H1 (cell line): ENCODE measurements around the gene RAD51B. TPM values are rescaled to one million over a fixed set of nuclear protein-coding genes. Genes with fewer than 3 reads are reported as not detected.

Experiments used
- CREB1 ChIP-seq: IDR thresholded peaks from 2 replicates; pipeline ENCODE4 v1.6.1; 2012; ENCODE audit warnings: inconsistent platforms
- EGR1 ChIP-seq: IDR thresholded peaks from 2 replicates; pipeline ENCODE4 v1.6.1; 2011; ENCODE audit warnings: low read depth, low read length, borderline replicate concordance
- PHF8 ChIP-seq: fragments of 200-600 bp; sonication (generic); conservative IDR thresholded peaks from 2 replicates; pipeline ENCODE4 v1.7.1; 2012; ENCODE audit warnings: low read depth, mild to moderate bottlenecking, inconsistent platforms, low read length, moderate library complexity
- SAP30 ChIP-seq: fragments of 300-600 bp; sonication (generic); IDR thresholded peaks from 2 replicates; pipeline ENCODE4 v1.7.1; 2012; ENCODE audit warnings: low read length, moderate library complexity, mild to moderate bottlenecking, inconsistent platforms; ENCODE audit not compliant: insufficient read depth, insufficient replicate concordance
- SIN3A ChIP-seq, 2 experiments: IDR thresholded peaks in 1 of 2; conservative IDR thresholded peaks in 1 of 2; 2 replicates each; pipeline ENCODE4 v1.6.1; 2011 to 2012; ENCODE audit warnings: low read length in 2 of 2, improper control_type of control experiment in 1 of 2, low read depth in 1 of 2, mild to moderate bottlenecking in 1 of 2
- SRF ChIP-seq: IDR thresholded peaks from 2 replicates; pipeline ENCODE4 v1.6.1; 2011; ENCODE audit warnings: mild to moderate bottlenecking, low read depth, low read length, moderate library complexity
- TAF1 ChIP-seq: IDR thresholded peaks from 2 replicates; pipeline ENCODE4 v1.6.1; 2011; ENCODE audit warnings: mild to moderate bottlenecking, low read depth, low read length
- TBP ChIP-seq: IDR thresholded peaks from 2 replicates; pipeline ENCODE4 v1.6.1; 2011; ENCODE audit warnings: low read depth, low read length, improper control_type of control experiment
- polyA plus RNA-seq, 7 experiments: library from polyadenylated mRNA; depleted of rRNA in 3 of 7; stranded (reverse) in 5 of 7; unstranded in 2 of 7; fragments of >200 nt in 5 of 7; fragments of 200-250 nt in 2 of 7; gene quantifications; 1 replicate in 5 of 7; 2 replicates in 1 of 7; 4 replicates in 1 of 7; pipeline versions ENCODE4 v1.2.1 to v1.2.3, GENCODE V29; 2011 to 2013; ENCODE audit warnings: missing spikeins in 2 of 7, mixed read lengths in 2 of 7
- total RNA-seq: library from RNA; stranded (reverse); fragmentation: NEBNext Ultra II Directional; extraction: Animal tissue kit (Norgen Biotek cat#: 25700); gene quantifications from 2 replicates; pipeline ENCODE4 v1.2.1, GENCODE V29; 2021
- TF ChIP-seq, protein P1 (sequence below): fragments of 300-600 bp; sonication (generic); IDR thresholded peaks from 2 replicates; pipeline ENCODE4 v1.7.1; 2012; ENCODE audit warnings: low read length, moderate library complexity, mild to moderate bottlenecking, inconsistent platforms; ENCODE audit not compliant: insufficient replicate concordance

The RAD51B gene
- total and polyA plus RNA-seq, 2 of the 8 experiments (the other 6 are each of a cell fraction or from before 2014, with no cell fraction given), result 3.9 to 14.9 TPM

DNA sequence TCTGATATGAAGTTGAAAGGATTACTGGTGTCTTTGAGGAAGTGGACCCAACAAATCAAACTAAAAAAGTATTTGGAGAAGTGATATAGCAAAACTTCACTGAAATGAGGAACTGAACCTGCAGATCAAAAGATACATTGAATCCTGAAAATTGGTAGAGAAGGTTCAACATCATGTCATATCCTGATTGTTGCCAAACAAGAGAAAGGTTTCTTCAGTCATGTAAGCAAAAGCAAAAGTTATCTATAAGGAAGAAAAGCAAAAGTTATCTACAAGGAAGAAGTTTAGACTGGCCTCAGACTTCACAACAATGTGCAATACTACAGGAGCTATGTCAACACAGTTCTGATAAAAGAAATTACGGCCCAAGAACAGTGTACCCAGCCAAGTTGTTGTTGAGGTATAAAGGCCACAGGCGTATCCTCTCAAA, 142.7 kb downstream of the RAD51B start (continued):
- TF ChIP-seq, protein P1, sequence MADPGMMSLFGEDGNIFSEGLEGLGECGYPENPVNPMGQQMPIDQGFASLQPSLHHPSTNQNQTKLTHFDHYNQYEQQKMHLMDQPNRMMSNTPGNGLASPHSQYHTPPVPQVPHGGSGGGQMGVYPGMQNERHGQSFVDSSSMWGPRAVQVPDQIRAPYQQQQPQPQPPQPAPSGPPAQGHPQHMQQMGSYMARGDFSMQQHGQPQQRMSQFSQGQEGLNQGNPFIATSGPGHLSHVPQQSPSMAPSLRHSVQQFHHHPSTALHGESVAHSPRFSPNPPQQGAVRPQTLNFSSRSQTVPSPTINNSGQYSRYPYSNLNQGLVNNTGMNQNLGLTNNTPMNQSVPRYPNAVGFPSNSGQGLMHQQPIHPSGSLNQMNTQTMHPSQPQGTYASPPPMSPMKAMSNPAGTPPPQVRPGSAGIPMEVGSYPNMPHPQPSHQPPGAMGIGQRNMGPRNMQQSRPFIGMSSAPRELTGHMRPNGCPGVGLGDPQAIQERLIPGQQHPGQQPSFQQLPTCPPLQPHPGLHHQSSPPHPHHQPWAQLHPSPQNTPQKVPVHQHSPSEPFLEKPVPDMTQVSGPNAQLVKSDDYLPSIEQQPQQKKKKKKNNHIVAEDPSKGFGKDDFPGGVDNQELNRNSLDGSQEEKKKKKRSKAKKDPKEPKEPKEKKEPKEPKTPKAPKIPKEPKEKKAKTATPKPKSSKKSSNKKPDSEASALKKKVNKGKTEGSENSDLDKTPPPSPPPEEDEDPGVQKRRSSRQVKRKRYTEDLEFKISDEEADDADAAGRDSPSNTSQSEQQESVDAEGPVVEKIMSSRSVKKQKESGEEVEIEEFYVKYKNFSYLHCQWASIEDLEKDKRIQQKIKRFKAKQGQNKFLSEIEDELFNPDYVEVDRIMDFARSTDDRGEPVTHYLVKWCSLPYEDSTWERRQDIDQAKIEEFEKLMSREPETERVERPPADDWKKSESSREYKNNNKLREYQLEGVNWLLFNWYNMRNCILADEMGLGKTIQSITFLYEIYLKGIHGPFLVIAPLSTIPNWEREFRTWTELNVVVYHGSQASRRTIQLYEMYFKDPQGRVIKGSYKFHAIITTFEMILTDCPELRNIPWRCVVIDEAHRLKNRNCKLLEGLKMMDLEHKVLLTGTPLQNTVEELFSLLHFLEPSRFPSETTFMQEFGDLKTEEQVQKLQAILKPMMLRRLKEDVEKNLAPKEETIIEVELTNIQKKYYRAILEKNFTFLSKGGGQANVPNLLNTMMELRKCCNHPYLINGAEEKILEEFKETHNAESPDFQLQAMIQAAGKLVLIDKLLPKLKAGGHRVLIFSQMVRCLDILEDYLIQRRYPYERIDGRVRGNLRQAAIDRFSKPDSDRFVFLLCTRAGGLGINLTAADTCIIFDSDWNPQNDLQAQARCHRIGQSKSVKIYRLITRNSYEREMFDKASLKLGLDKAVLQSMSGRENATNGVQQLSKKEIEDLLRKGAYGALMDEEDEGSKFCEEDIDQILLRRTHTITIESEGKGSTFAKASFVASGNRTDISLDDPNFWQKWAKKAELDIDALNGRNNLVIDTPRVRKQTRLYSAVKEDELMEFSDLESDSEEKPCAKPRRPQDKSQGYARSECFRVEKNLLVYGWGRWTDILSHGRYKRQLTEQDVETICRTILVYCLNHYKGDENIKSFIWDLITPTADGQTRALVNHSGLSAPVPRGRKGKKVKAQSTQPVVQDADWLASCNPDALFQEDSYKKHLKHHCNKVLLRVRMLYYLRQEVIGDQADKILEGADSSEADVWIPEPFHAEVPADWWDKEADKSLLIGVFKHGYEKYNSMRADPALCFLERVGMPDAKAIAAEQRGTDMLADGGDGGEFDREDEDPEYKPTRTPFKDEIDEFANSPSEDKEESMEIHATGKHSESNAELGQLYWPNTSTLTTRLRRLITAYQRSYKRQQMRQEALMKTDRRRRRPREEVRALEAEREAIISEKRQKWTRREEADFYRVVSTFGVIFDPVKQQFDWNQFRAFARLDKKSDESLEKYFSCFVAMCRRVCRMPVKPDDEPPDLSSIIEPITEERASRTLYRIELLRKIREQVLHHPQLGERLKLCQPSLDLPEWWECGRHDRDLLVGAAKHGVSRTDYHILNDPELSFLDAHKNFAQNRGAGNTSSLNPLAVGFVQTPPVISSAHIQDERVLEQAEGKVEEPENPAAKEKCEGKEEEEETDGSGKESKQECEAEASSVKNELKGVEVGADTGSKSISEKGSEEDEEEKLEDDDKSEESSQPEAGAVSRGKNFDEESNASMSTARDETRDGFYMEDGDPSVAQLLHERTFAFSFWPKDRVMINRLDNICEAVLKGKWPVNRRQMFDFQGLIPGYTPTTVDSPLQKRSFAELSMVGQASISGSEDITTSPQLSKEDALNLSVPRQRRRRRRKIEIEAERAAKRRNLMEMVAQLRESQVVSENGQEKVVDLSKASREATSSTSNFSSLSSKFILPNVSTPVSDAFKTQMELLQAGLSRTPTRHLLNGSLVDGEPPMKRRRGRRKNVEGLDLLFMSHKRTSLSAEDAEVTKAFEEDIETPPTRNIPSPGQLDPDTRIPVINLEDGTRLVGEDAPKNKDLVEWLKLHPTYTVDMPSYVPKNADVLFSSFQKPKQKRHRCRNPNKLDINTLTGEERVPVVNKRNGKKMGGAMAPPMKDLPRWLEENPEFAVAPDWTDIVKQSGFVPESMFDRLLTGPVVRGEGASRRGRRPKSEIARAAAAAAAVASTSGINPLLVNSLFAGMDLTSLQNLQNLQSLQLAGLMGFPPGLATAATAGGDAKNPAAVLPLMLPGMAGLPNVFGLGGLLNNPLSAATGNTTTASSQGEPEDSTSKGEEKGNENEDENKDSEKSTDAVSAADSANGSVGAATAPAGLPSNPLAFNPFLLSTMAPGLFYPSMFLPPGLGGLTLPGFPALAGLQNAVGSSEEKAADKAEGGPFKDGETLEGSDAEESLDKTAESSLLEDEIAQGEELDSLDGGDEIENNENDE, result no peak
- TF ChIP-seq SRF (no peak), TAF1 (no peak), EGR1 (no peak), TBP (no peak), PHF8 (no peak), CREB1 (no peak), SIN3A (conservative IDR thresholded peaks at IDR 0.05 in 1 of 2, IDR thresholded peaks at IDR 0.05 in 1 of 2; ENCODE audit: low read depth in 1 of 2, low read length in 2 of 2) (no peak), SAP30 (no peak)
- TF ChIP-seq, all 59 proteins: peak for 0
